ENCODE results near the gene CD59.

CD59 gene

DNA sequence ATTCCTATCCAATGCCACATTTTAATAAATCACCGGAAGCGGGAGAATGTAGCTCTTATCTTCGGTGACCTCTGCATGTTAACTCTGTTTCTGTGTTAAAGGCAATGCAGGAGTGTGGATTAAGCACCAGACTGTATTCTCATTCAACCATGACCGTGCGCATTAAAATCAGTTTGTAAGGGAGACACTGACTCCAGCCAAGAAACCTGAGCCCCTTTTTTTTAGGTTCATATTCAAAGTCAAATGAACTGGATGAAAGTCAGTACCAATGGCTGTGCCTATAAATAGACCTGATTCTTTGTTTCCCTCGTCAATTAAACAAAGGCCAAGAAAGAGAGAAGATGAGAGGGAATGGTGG is 67.8 kb downstream of the CD59 start:
- DNase-seq (ENCODE audit: low read depth): no peak
- no peak overlapping the region for H3K4me3 ChIP-seq (ENCODE audit: low read depth, low read length)
- TF ChIP-seq, protein P1, sequence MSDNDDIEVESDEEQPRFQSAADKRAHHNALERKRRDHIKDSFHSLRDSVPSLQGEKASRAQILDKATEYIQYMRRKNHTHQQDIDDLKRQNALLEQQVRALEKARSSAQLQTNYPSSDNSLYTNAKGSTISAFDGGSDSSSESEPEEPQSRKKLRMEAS (IDR thresholded peaks at IDR 0.05; ENCODE audit: low read depth, low read length): no peak
- TF ChIP-seq MYC (IDR thresholded peaks at IDR 0.05; ENCODE audit: low read depth, low read length) (no peak), POLR2A (IDR thresholded peaks at IDR 0.05; ENCODE audit: extremely low read depth, insufficient read length) (no peak)
- TF ChIP-seq, protein P2, sequence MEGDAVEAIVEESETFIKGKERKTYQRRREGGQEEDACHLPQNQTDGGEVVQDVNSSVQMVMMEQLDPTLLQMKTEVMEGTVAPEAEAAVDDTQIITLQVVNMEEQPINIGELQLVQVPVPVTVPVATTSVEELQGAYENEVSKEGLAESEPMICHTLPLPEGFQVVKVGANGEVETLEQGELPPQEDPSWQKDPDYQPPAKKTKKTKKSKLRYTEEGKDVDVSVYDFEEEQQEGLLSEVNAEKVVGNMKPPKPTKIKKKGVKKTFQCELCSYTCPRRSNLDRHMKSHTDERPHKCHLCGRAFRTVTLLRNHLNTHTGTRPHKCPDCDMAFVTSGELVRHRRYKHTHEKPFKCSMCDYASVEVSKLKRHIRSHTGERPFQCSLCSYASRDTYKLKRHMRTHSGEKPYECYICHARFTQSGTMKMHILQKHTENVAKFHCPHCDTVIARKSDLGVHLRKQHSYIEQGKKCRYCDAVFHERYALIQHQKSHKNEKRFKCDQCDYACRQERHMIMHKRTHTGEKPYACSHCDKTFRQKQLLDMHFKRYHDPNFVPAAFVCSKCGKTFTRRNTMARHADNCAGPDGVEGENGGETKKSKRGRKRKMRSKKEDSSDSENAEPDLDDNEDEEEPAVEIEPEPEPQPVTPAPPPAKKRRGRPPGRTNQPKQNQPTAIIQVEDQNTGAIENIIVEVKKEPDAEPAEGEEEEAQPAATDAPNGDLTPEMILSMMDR (IDR thresholded peaks at IDR 0.05; ENCODE audit: low read depth, low read length): no peak

DNA sequence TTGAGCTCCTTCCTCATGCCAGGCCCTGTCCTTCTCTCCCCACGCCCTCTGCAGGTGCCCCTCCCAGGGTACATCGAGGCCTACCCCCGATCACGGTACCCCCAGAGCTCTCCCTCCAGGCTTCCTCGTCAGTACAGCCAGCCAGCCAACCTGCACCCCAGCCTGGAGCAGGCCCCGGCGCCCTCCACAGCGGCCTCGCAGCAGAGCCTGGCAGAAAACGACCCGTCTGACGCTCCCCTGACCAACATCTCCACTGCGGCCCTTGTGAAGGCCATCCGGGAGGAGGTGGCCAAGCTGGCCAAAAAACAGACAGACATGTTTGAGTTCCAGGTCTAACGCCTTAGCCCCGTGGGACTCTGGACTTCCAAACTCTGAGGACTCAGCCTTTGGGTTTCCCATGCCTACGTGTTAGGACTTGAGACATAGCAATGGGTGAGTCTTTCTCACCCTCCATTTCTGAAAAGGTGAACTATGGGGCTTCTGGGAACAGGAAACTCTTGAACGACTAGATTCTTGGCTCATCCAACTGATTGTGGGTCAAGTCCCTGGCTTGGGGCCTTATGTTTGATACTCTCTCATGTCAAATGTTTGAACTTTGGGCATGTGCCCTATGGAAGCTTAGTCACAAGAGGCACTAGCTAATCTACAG is 68.3 kb downstream of the CD59 start:
- no peak for DNase-seq (ENCODE audit: low read depth)
- TF ChIP-seq, protein P2 (IDR thresholded peaks at IDR 0.05; ENCODE audit: low read depth, low read length): no peak
- TF ChIP-seq, protein P1 (IDR thresholded peaks at IDR 0.05; ENCODE audit: low read depth, low read length): no peak
- no peak for TF ChIP-seq POLR2A (IDR thresholded peaks at IDR 0.05; ENCODE audit: extremely low read depth, insufficient read length)
- no peak for TF ChIP-seq MYC (IDR thresholded peaks at IDR 0.05; ENCODE audit: low read depth, low read length)
- no peak overlapping the region for H3K4me3 ChIP-seq (ENCODE audit: low read depth, low read length)

DNA sequence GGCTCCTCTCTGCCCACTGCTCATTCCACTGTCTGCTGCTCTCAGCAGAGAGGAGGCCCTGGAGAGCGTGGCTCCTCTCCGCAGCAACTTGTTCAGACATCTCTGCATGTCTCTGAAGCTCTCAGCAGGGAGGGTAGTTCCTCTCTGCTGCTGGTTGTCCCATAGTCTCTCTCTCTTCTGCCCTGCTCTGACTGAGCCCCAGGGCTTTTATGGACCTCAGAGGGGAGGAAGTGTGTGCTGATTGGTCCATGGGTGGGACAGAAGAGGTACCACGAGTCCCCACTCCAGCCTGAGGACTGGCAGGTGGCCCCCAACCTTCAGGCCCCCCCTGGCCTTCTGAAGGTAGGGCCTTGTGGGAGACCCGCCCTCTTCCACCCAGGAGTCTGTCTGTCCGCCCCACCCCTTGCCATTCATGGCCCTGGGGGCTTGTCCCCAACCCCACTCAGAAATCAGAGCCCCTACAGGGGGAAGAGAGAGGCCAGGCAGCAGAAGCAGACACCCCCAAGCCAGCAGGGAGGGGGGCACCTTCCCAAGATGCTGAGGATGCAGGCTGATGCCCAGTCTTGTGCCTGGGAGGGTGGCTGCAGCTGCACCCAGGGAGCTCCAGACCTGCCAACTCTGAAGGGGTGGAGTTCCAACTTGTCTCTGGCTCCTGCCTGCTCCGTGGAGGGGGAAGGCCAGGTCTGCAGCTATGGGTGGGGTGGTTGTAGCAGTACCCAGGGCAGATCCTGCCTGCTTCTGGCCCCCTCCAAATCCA is 70.7 kb downstream of the CD59 start:
- H3K4me3 ChIP-seq (ENCODE audit: low read depth, low read length): no peak overlapping the region
- TF ChIP-seq POLR2A (IDR thresholded peaks at IDR 0.05; ENCODE audit: extremely low read depth, insufficient read length) (no peak), MYC (IDR thresholded peaks at IDR 0.05; ENCODE audit: low read depth, low read length) (no peak)
- TF ChIP-seq, protein P2 (IDR thresholded peaks at IDR 0.05; ENCODE audit: low read depth, low read length): no peak
- TF ChIP-seq, protein P1 (IDR thresholded peaks at IDR 0.05; ENCODE audit: low read depth, low read length): no peak
- no peak for DNase-seq (ENCODE audit: low read depth)

DNA sequence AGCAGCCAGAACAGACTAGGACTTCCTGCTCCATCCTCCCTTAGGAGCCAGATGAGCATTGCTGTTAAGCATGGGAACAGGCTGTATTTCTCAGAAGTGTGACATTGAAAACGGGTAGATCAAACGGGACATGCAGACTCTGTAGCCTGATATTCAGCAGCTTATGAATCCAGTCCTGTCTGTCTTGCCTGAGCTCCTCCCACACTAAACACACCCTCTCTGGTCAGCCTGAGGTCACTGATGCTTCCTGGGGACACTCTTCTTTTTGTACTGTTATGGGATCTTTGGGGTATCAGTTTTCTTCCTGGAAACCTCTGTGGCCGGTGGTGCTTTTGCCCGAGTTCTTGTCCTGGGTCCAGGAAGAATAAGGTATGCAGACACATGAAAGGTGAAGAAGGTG is 71.4 kb downstream of the CD59 start:
- H3K4me3 ChIP-seq (ENCODE audit: low read depth, low read length): no peak overlapping the region
- DNase-seq (ENCODE audit: low read depth): no peak
- TF ChIP-seq, protein P2 (IDR thresholded peaks at IDR 0.05; ENCODE audit: low read depth, low read length): no peak
- TF ChIP-seq, protein P1 (IDR thresholded peaks at IDR 0.05; ENCODE audit: low read depth, low read length): no peak
- TF ChIP-seq POLR2A (IDR thresholded peaks at IDR 0.05; ENCODE audit: extremely low read depth, insufficient read length) (no peak), MYC (IDR thresholded peaks at IDR 0.05; ENCODE audit: low read depth, low read length) (no peak)

DNA sequence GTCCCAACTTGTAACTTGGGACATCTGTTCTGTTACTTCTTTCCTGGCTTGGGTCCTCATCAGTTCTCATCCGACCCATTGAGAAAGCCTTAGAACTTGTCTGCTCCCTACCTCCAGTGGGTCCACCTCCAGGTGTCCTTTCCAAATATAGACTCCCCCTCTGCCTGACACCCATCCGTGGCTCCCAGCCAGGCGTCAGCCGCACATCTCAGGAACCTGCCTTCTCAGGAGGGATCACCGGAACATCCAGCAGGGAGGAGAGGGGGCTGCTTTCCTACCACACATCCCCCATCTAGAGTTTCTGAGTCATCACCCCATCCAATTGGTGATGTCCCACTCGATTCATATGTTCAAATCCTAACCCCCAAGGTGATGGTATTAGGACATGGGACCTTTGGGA is 72.1 kb downstream of the CD59 start:
- no peak overlapping the region for H3K4me3 ChIP-seq (ENCODE audit: low read depth, low read length)
- DNase-seq (ENCODE audit: low read depth): no peak
- no peak for TF ChIP-seq POLR2A (IDR thresholded peaks at IDR 0.05; ENCODE audit: extremely low read depth, insufficient read length)
- no peak for TF ChIP-seq MYC (IDR thresholded peaks at IDR 0.05; ENCODE audit: low read depth, low read length)
- TF ChIP-seq, protein P2 (IDR thresholded peaks at IDR 0.05; ENCODE audit: low read depth, low read length): no peak
- TF ChIP-seq, protein P1 (IDR thresholded peaks at IDR 0.05; ENCODE audit: low read depth, low read length): no peak

All from NB4 (cell line).